NCI-H2107 (cell line): ENCODE measurements around the gene ADAMTSL1.

ENCODE experiments used
- DNase-seq: peaks from one replicate; lab custom pipeline; 2025; lab: John Stamatoyannopoulos, UW

The ADAMTSL1 gene

GRCh38 chr9:18554244-18554643, 80.3 kb downstream of the ADAMTSL1 start:
- DNase-seq: no peak

- no peak for DNase-seq
These were observed 81.3 kb downstream of the ADAMTSL1 start for GRCh38 chr9:18555105-18555883.

- DNase-seq: no peak
These were observed 90.3 kb downstream of the ADAMTSL1 start for GRCh38 chr9:18564018-18564880.

GRCh38 chr9:18566121-18566520, 92.2 kb downstream of the ADAMTSL1 start:
- no peak for DNase-seq

- peak; percentile 3 for DNase-seq
These were observed 95.0 kb downstream of the ADAMTSL1 start for GRCh38 chr9:18568973-18569372.

GRCh38 chr9:18569941-18570630, 96.1 kb downstream of the ADAMTSL1 start:
- no peak for DNase-seq

- DNase-seq: no peak
These were observed 99.1 kb downstream of the ADAMTSL1 start for GRCh38 chr9:18573021-18573556.

GRCh38 chr9:18575686-18576085, 101.7 kb downstream of the ADAMTSL1 start:
- no peak for DNase-seq

GRCh38 chr9:18579536-18579935, 105.6 kb downstream of the ADAMTSL1 start:
- DNase-seq: no peak

GRCh38 chr9:18580151-18580550, 106.2 kb downstream of the ADAMTSL1 start:
- no peak for DNase-seq

- no peak for DNase-seq
These were observed 112.0 kb downstream of the ADAMTSL1 start for GRCh38 chr9:18585996-18586395.

GRCh38 chr9:18588002-18588401, 114.0 kb downstream of the ADAMTSL1 start:
- DNase-seq: no peak

GRCh38 chr9:18591261-18591660, 117.3 kb downstream of the ADAMTSL1 start:
- no peak for DNase-seq

GRCh38 chr9:18594837-18595236, 120.9 kb downstream of the ADAMTSL1 start:
- no peak for DNase-seq

GRCh38 chr9:18595597-18595996, 121.6 kb downstream of the ADAMTSL1 start:
- DNase-seq: no peak

- DNase-seq: no peak
These were observed 123.0 kb downstream of the ADAMTSL1 start for GRCh38 chr9:18596920-18597319.

GRCh38 chr9:18598969-18599368, 125.0 kb downstream of the ADAMTSL1 start:
- no peak for DNase-seq

- no peak for DNase-seq
These were observed 127.1 kb downstream of the ADAMTSL1 start for GRCh38 chr9:18601026-18601425.

GRCh38 chr9:18601956-18602355, 128.0 kb downstream of the ADAMTSL1 start:
- no peak for DNase-seq

- DNase-seq: no peak
These were observed 131.1 kb downstream of the ADAMTSL1 start for GRCh38 chr9:18604767-18605730.

- DNase-seq: no peak
These were observed 131.8 kb downstream of the ADAMTSL1 start for GRCh38 chr9:18605766-18606180.
